PC-9 (cell line): Measurements from ENCODE around the gene MBNL1. TPM values are rescaled to one million over a fixed set of nuclear protein-coding genes. Genes with fewer than 3 reads are reported as not detected.

Experiments used
- BruUV-seq: library from RNA; stranded (reverse); fragments of 400-500 nt; replicated peaks from 2 replicates; lab custom pipeline; 2021; lab: Mats Ljungman, UMichigan
- CTCF ChIA-PET: fragments of 300-600 bp; sonication (Branson Sonifier 250); formaldehyde crosslinking; loops from one replicate; lab custom pipeline; 2022; ENCODE audit warnings: antibody characterized with exemption; lab: Charles Lee
- POLR2A ChIA-PET: fragments of 300-600 bp; sonication (Branson Sonifier 250); formaldehyde crosslinking; loops from one replicate; lab custom pipeline; 2022; ENCODE audit warnings: antibody characterized with exemption; ENCODE audit not compliant: unreplicated experiment; lab: Charles Lee
- DNase-seq, 2 experiments: peaks; one replicate each; pipeline versions ENCODE4 v3.0.0 to v3.0.0-alpha.2; 2015 to 2022; ENCODE audit warnings: mixed read lengths in 1 of 2
- H2AFZ ChIP-seq: fragments of 200-600 bp; sonication (generic); 2 replicates; pipeline ENCODE4 v1.8.1; 2017; ENCODE audit warnings: antibody characterized with exemption
- H3F3A ChIP-seq: fragments of 200-600 bp; sonication (generic); 2 replicates; pipeline ENCODE4 v1.8.1; 2017; ENCODE audit warnings: antibody characterized with exemption, mild to moderate bottlenecking, low read depth; ENCODE audit not compliant: insufficient read depth
- H3K27ac ChIP-seq: fragments of 200-600 bp; sonication (generic); 2 replicates; pipeline ENCODE4 v1.6.1; 2016; ENCODE audit warnings: mixed run types
- H3K27me3 ChIP-seq: fragments of 200-600 bp; sonication (generic); 2 replicates; pipeline ENCODE4 v1.6.1; 2016; ENCODE audit warnings: low read depth, mixed run types; ENCODE audit not compliant: insufficient read depth
- H3K36me3 ChIP-seq: fragments of 200-600 bp; sonication (generic); 2 replicates; pipeline ENCODE4 v1.6.1; 2016; ENCODE audit warnings: low read depth, mixed run types
- H3K4me1 ChIP-seq: fragments of 200-600 bp; sonication (generic); replicated peaks from 2 replicates; pipeline ENCODE4 v1.6.1; 2016; ENCODE audit warnings: mixed run types; ENCODE audit not compliant: insufficient read depth
- H3K4me2 ChIP-seq: fragments of 200-600 bp; sonication (generic); 2 replicates; pipeline ENCODE4 v1.6.1; 2017; ENCODE audit warnings: mixed run types
- H3K4me3 ChIP-seq: fragments of 200-600 bp; sonication (generic); 2 replicates; pipeline ENCODE4 v1.6.1; 2016; ENCODE audit warnings: mixed run types
- H3K79me2 ChIP-seq: fragments of 200-600 bp; sonication (generic); 2 replicates; pipeline ENCODE4 v1.6.1; 2017; ENCODE audit warnings: low read depth, mixed run types
- H3K9me2 ChIP-seq: fragments of 200-600 bp; sonication (generic); 2 replicates; pipeline ENCODE4 v1.8.1; 2017; ENCODE audit warnings: mild to moderate bottlenecking; ENCODE audit not compliant: insufficient read depth
- H3K9me3 ChIP-seq: fragments of 200-600 bp; sonication (generic); 2 replicates; pipeline ENCODE4 v1.8.1; 2016; ENCODE audit warnings: low read depth; ENCODE audit not compliant: insufficient read depth
- H4K20me1 ChIP-seq: fragments of 200-600 bp; sonication (generic); 2 replicates; pipeline ENCODE4 v1.8.1; 2017; ENCODE audit not compliant: insufficient read depth
- EZH2 ChIP-seq: fragments of 200-600 bp; sonication (generic); IDR thresholded peaks from 2 replicates; pipeline ENCODE4 v1.8.0; 2017; ENCODE audit warnings: antibody characterized with exemption, low read depth
- intact Hi-C: fragments of 100-400 bp; cut with micrococcal nuclease; formaldehyde crosslinking; loops from one replicate; pipeline ENCODE4 v1.10.0; 2022; ENCODE audit not compliant: unreplicated experiment
- total RNA-seq: library from RNA; stranded (reverse); gene quantifications from 2 replicates; pipeline ENCODE4 v1.2.3, GENCODE V29; 2021
- TF ChIP-seq, protein P1 (sequence below): fragments of 200-600 bp; sonication (generic); conservative IDR thresholded peaks from 2 replicates; pipeline ENCODE4 v1.6.1; 2017; ENCODE audit warnings: mixed run types, antibody characterized with exemption, mild to moderate bottlenecking, moderate library complexity

Gene MBNL1
- total RNA-seq, 1 experiment from 2014 or later: 176 TPM

DNA sequence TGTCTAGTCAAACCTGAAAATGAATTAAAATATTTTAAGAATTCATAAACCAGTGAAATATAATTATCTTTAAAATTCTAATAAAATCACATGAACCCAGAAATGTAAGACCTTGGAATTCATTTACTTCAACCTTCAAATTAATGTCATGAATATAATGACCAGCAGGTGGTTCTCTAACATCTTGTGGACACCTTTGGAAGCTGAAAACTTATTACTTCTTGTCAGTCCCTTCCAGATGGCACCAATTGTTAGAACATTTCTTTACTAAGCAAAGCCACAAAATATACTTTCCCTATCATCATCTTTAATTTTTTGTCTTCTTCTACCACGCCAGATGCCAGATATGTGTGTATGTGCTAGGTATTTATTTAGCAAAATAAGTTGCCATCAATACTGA is 240.0 kb downstream of the MBNL1 start:
- Histone ChIP-seq H3K9me3 (no peaks in the 10 kb centered on the region), H3K79me2 (no peaks in the 10 kb centered on the region), H3K36me3 (no peaks in the 10 kb centered on the region), H3F3A (no peaks in the 10 kb centered on the region), H2AFZ (no peak overlapping the region), H3K27me3 (no peaks in the 10 kb centered on the region), H3K4me1 (no peaks in the 10 kb centered on the region), H3K27ac (no peak overlapping the region), H3K4me2 (no peak overlapping the region), H3K4me3 (no peak overlapping the region), H4K20me1 (no peaks in the 10 kb centered on the region), H3K9me2 (no peaks in the 10 kb centered on the region)
- no peak for DNase-seq
- BruUV-seq: no TSS peak
- TF ChIP-seq, protein P1, sequence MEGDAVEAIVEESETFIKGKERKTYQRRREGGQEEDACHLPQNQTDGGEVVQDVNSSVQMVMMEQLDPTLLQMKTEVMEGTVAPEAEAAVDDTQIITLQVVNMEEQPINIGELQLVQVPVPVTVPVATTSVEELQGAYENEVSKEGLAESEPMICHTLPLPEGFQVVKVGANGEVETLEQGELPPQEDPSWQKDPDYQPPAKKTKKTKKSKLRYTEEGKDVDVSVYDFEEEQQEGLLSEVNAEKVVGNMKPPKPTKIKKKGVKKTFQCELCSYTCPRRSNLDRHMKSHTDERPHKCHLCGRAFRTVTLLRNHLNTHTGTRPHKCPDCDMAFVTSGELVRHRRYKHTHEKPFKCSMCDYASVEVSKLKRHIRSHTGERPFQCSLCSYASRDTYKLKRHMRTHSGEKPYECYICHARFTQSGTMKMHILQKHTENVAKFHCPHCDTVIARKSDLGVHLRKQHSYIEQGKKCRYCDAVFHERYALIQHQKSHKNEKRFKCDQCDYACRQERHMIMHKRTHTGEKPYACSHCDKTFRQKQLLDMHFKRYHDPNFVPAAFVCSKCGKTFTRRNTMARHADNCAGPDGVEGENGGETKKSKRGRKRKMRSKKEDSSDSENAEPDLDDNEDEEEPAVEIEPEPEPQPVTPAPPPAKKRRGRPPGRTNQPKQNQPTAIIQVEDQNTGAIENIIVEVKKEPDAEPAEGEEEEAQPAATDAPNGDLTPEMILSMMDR: peak; percentile 56
- no peak for TF ChIP-seq EZH2
- intact Hi-C loops: no loop called here
- ChIA-PET POLR2A (no interaction called here), CTCF (no interaction called here)

DNA sequence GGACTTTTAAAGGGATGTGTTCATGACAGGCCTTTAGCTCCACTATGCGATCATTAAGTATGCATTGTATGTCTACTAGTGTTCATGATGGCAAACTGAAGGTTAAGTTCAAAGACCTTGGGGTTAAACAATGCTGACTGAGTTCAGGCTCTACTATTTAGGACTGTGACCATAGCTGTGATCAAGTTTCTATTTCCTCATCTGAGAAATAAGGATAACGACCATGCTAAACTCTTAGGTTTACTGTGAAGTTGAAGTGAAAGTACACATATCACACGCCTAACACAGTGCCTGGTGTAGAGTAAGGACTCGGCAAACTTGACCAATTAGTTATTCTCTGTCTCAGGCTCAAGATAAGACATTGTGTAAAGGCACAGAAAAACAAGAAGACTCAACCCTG is 243.2 kb downstream of the MBNL1 start:
- CTCF ChIA-PET: no interaction called here
- no peak for DNase-seq
- POLR2A ChIA-PET: interaction anchor here (0.6 kb wide), 1 partner anchor 28 kb away, joined by 3 read pairs; no protein-coding TSS in a partner anchor
- TF ChIP-seq, protein P1: no peak
- TF ChIP-seq EZH2: no peak
- H4K20me1 ChIP-seq: no peaks in the 10 kb centered on the region
- no peak overlapping the region for H3K4me2 ChIP-seq
- no peak overlapping the region for H3K27ac ChIP-seq
- no peaks in the 10 kb centered on the region for H3K9me3 ChIP-seq
- no peak overlapping the region for H3K4me3 ChIP-seq
- H2AFZ ChIP-seq: no peak overlapping the region
- no peaks in the 10 kb centered on the region for H3K36me3 ChIP-seq
- intact Hi-C loops: no loop called here
- H3K4me1 ChIP-seq: no peaks in the 10 kb centered on the region
- no peaks in the 10 kb centered on the region for H3F3A ChIP-seq
- H3K79me2 ChIP-seq: no peaks in the 10 kb centered on the region
- BruUV-seq: no TSS peak
- H3K9me2 ChIP-seq: no peaks in the 10 kb centered on the region
- H3K27me3 ChIP-seq: no peaks in the 10 kb centered on the region

DNA sequence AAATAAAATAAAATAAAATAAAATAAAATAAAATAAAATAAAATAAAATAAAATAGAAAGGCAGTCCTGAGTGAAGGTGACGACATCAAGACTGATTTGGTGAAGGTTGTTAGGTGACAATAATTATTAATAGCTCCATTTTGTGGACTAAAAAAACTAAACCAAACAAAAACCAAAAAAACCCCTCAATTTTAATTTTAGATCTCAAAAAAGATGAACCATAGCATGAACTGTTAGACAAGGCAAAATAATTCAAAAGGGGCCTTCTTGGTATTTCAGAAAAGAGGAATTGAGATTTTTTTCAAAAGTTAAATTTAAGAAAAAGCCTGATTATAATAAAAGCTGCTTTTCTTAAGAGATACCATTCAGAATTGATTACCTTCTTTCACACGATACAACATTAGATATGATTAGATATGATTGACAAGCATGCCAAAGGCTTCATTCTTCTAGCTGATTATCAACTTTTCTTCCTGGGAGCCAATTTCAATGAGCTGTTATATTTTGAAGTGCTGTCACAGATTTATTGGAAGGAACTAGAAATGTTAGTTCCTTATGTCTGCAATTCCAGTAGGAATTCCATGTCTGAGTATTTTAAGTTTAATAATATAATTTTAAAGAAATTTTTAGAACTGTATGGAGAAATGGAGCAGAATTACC is 244.7 kb downstream of the MBNL1 start:
- H3K27ac ChIP-seq: no peak overlapping the region
- ChIA-PET POLR2A (no interaction called here), CTCF (no interaction called here)
- no peaks in the 10 kb centered on the region for H3F3A ChIP-seq
- H3K4me1 ChIP-seq: no peaks in the 10 kb centered on the region
- no peaks in the 10 kb centered on the region for H3K36me3 ChIP-seq
- no peaks in the 10 kb centered on the region for H3K9me3 ChIP-seq
- H3K79me2 ChIP-seq: no peaks in the 10 kb centered on the region
- TF ChIP-seq, protein P1: no peak
- H2AFZ ChIP-seq: no peak overlapping the region
- intact Hi-C loops: no loop called here
- H4K20me1 ChIP-seq: no peaks in the 10 kb centered on the region
- no peaks in the 10 kb centered on the region for H3K9me2 ChIP-seq
- H3K27me3 ChIP-seq: no peaks in the 10 kb centered on the region
- DNase-seq: no peak
- H3K4me3 ChIP-seq: no peak overlapping the region
- BruUV-seq: no TSS peak
- no peak overlapping the region for H3K4me2 ChIP-seq
